ENCODE measurements around the gene ZMYND8. TPM values are rescaled to one million over a fixed set of nuclear protein-coding genes. Genes with fewer than 3 reads are reported as not detected.
"Not testable (repeated sequence)": the region's sequence is repeated elsewhere in the genome, so short reads cannot be mapped to it uniquely, and the experiment has no call there.

Gene ZMYND8
- total RNA-seq, 1 donor from 2014 or later, result 19.9 TPM

DNA sequence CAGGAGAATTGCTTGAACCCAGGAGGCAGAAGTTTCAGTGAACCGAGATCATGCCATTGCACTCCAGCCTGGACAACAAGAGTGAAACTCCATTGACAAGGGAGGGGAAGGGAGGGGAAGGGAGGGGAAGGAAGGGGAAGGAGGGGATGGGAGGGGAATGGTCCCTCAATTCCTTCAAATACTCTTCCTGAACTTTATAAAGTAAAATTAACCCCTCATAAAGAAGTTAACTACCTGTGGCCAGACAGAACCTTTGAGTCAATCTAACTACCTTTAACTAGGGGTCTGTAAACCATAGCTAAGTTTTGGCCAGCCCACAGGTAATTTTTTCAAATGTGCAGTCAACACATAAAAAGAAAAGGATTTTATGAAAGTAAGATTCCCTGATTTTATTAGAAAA is 131.0 kb downstream of the ZMYND8 start:
- no peak for DNase-seq (ENCODE audit: low read depth, low spot score)

DNA sequence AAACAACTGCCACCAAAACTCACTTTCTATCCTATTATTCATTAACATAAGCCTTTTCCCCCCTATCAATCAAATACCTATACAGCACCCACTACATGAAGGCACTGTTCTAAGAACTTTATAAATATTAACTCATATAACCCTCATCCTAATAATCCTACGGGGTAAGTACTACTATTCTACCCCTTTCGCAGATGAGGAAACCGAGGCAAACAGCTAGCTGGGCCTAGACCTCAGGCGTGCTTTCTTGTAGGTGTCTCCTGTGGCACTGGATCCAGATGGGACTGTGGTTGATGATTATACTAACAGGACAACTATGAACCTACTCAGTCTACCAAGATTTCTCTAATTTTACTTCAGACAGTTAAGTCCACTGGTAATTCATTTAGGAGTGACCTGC is 131.6 kb downstream of the ZMYND8 start:
- DNase-seq (ENCODE audit: low read depth, low spot score), result no peak

DNA sequence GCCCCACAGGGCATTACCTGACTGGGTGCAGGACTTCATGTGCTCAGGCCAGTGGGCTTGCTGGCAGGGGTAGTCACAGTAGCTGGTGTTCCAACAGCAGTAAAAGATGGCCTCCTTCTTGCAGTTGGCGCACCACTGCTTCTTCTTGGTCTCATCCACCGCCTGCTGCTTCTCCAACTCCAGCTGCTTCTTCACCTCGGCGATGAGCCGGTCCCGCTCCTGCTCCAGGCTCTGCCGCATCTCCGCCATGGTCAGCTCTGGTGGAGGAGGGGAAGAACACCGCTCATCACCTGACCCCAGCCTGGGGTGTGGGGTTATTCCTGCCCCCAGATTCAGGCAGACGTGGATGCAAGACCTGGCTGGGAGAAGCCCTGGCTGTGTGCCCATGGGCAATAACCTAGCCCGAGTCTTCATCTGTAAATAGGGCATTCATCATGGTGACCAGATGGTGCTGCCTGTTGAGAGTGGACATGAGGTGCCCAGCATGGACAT is 132.2 kb downstream of the ZMYND8 start:
- no peak for DNase-seq (ENCODE audit: low read depth, low spot score)

DNA sequence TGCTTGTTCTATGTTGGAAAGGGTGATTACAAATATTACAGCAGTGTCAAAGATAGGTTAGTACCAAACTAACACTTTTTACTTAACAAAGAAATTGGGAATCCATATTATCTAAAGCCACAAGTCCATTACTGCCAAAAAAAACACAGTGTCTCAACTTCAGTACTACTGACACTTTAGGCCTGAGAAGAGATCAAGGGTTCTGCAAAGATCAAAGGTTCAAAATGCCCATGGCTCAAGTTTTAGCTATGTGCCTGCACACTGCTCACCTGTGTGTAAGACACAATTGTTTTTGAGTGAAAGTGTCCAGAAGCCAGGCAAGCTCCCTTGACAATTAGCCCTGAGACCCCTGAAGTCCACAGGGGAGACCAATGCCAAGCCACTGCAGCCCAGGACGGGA is 132.6 kb downstream of the ZMYND8 start:
- no peak for DNase-seq (ENCODE audit: low read depth, low spot score)

DNA sequence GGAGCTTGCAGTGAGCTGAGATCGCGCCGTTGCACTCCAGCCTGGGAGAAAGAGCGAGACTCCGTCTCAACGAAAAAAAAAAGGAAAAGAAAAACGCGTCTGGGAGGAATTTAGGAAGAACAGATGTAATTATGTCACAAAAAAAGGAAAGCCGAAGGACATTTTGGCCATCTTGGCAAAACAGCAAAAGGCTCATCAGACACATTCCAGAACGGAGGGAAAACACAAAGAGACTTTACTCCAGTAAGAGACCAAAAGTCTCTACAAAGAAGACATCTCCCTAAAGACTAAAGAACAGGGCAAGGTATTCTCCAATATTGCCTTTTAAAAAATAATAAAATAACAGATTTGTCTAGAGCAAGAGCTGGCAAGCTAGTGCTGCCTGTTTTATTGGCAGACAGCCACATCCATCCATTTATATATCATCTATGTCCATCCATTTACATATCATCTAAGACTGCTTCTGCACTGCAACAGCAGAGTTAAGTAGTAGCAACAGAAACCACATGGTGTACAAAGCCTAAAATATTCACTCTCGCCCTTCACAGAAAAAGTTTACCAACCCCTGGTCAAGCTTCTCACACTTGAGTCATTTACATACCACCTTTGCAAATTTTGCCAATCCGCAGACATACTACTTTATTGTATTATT is 133.9 kb downstream of the ZMYND8 start:
- DNase-seq (ENCODE audit: low read depth, low spot score), result no peak

DNA sequence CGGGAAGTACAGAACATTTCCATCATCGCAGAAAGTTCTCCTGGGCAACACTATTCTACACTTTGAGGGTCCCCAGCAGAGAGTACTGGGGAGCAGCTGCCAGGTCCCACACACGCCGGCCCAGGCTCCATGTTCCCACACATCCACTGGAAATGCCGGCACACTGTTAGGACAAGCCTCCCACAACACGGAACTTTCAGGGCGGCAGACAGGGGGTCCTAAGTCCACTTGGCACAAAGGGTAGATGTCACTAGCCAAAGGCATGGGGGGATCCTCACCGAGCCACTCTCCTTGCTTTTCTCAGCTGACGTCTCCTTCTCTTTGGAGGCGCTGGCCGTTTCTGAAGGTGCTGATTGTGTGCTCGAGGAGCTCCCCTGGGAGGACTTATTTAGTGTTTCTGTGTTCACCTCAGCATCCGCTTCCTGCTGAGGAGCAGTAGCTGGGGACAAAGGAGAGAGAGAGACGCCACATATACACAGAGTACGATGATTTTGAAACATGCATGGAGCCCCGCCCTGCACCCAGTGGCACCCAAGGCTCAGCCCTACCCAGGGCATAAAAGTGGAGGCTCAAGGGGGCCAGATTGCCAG is 135.4 kb downstream of the ZMYND8 start:
- no peak for DNase-seq (ENCODE audit: low read depth, low spot score)

DNA sequence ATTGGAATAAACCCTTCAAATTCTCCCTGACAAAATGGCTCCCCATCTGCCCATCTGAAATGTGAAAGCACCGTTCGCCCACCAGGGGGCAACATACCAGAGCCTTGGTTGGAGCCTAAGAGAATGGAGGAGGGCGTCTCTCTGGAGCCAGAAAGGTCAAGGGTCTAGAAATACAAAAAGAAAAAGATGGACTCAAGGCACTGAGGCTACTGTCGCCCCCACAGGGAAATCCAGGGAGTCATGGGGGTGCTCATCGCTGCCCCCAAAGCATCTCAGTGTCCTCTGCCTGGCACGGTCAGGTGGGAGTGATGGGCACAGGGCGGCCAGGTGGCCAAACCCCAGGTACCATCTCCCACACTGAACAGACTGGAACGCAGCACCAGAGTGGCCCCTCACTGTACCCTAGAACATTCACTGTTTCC is 136.3 kb downstream of the ZMYND8 start:
- no peak for DNase-seq (ENCODE audit: low read depth, low spot score)

DNA sequence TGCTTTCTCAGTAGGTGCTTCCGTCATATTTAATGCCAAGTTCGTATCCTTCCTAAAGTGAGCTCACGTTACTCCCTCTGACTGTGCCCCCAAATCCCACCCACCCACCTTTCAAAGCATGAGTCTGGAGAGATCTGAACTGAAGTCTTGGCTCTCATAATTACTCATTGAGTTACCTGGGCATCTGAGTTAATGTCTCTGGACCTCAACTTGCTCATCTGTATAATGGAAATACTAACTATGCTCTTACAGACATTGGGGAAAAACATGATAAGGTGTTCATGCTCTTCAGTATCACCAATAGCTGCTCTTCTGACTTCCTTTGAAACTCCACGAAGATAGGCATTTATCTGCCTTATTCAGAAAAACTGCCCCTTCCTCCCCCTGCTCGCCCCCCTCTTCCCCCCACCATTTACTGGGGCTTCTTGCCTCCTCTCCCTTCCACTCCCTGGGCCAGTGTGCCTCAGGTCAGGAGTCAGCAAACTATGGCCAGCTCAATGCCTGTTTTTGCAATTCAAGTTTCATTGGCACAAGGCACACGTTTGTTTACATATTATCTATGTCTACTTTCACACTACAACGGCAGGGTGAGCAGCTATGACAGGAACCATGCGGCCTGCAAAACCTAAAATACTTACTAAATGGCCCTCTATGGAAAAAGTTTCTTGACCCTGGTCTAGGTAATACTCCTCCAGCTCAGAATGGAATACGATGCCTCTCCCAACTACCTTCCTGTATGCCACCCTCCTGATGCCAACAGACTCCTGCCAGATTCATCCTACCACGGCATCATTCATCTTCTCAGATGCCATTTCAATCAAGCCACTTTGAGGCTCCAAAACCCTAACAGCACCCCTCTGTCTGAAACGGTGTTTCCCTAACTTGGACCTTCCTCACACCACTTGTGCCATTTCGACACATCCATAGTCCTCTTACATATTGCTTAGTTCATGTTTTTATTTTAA is 138.7 kb downstream of the ZMYND8 start:
- DNase-seq (ENCODE audit: low read depth, low spot score), result no peak

DNA sequence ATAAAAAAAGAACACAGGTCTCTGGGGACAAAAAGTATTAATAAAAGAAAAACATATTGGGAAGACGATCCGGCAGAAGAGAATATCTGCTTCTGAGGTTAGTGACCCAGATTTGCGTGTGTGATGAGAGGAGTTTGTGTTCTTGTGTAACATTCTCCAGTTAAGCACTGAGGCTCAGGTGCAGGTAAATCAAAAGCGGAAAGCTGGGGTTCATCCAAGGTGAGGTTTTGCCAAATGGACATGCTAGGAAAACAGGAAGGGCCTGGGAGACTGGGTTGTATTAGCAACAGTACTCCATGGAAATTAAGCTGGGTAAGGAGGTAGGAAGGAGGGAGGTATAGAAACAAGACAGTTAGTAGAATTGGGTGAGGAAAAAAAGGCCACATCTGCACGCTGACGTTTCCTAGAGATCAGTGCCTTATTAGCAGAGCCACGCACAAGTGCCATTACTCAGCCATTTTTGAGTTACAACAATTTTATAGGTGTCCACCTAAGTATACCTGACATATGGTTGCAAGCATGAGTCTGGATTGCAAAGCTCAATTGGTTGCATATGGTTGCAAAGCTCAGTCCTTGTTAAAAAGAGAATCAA is 139.6 kb downstream of the ZMYND8 start:
- DNase-seq (ENCODE audit: low read depth, low spot score), result no peak

DNA sequence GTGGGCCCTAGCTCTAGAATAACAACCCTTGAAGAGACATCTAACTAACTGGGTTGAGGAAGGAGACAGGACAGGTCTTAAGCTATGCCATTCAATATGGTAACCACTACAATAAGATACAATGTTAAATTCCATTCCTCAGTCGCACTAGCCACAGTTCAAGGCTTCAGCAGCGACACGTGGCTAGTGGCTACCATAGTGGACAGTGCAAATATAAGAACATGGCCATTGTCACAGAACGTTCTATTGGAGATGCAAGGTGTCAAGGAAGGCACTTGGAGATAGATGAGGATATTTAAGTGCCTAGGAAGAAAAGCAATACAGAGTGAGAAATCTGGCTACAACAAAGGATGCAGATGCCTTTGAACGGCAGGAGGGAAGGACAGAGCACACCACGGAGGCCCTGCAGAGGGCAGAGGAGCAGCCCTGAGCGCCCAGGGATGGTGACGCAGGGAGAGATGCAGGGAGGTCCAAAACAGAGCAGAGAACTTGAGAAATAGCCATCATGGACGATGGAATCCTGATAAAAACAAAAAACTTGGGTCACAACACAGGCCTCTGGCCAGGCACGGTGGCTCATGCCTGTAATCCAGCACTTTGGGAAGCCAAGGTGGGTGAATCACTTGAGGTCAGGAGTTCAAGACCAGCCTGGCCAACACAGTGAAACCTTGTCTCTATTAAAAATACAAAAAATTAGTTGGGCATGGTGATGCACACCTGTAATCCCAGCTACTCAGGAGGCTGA is 140.7 kb downstream of the ZMYND8 start:
- no peak for DNase-seq (ENCODE audit: low read depth, low spot score)

DNA sequence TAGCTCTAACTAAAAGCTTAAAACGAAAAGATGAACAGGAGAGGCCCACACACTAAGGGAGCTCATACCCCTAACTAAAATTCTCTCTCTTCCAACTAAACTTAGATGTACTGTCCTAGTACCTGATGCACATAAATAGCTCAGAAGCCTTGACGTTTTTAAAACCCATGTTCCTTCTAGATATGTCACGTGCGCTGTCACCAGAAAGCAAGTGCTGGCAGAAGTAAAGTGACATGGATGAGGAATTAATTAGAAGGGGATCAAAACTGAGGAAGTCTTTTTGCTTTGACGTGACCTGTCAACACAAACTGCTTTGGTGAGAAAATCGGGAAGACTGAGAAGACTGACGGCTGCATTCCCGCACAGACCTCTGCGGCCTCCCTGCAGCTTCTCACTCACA is 142.5 kb downstream of the ZMYND8 start:
- DNase-seq (ENCODE audit: low read depth, low spot score), result no peak

DNA sequence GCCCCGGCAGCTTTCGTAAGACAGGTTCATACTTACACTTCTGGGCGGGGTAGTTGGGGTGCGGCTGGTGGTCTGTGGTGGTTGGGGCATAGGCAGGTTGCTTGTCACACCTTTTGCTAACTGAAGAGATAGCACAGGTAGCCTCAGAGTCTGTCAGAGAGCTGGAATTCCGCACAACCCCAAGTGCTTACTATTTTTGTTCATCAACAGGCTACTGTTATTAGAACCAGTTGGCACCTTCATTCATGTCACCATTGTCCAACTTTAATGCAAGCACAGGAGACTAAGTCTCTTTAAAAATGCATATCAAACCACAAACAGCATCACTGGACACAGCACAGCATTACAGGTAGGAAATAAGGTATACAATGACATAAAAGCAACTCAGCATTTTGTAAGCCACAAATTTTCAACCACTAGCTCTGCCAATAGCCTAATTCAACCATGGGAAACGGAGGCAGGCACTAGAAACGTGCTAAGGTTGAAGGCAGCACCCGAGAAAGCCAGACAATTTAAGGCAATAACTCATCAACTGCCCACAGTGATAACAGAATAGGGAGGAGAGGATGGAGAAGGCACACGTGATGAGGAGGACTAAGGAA is 143.8 kb downstream of the ZMYND8 start:
- DNase-seq (ENCODE audit: low read depth, low spot score), result no peak

DNA sequence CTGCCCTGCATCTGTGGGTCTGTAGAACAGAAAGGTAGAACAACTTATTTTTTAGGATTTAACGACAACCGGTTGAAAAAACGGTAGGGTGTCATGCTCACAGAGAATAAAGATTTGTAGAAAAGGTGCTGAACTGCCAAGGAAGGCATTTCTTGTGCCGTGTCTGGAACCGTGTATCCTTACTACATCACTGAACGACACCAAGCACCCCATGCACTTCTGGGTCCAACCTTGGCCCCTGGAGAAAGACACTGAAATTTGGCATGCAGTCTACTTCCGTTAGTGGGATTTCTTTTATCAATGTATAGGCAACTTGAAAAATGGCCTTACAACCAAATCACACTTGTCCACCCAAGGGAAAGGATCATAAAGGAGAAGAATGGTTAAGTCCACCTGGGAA is 145.5 kb downstream of the ZMYND8 start:
- DNase-seq (ENCODE audit: low read depth, low spot score), result no peak

DNA sequence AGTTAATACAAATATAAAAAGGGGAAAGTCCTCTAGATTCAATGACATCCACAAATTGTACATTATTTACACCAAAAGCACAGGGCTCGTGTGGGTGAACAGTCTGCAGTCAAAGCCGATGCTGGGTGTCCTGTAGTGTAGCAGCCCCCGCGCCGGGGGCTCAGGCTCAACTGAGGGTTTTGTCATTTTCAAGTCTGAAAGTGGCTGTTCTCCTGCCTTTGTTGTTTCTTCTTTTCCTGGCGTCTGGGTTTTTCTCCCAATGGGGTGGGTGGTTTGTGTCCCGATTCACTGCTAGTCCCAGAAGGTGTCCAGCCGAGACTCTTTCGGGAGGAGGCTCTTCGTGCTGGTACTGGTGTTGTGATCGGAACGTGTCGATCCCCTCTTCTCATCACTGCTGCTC is 146.0 kb downstream of the ZMYND8 start:
- no peak for DNase-seq (ENCODE audit: low read depth, low spot score)

DNA sequence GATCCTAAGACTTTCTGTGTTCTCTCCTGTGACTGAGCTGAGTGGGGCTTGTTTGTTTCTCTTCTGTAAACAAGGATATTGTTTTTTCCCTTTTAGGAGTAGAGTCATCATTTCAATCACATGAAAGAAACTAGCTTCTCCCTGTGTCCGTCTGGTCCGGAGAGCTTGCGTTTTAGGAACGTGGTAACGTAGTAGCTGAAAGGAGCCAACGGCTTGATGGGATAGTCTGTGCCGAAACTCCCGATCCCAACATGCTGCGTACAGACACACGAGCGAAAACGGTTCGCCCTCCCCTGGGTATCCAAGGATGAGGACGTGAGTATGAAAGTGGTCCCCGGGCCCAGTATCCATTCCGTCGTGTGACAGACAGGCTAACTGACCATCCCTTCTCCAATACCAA is 146.5 kb downstream of the ZMYND8 start:
- no peak for DNase-seq (ENCODE audit: low read depth, low spot score)

DNA sequence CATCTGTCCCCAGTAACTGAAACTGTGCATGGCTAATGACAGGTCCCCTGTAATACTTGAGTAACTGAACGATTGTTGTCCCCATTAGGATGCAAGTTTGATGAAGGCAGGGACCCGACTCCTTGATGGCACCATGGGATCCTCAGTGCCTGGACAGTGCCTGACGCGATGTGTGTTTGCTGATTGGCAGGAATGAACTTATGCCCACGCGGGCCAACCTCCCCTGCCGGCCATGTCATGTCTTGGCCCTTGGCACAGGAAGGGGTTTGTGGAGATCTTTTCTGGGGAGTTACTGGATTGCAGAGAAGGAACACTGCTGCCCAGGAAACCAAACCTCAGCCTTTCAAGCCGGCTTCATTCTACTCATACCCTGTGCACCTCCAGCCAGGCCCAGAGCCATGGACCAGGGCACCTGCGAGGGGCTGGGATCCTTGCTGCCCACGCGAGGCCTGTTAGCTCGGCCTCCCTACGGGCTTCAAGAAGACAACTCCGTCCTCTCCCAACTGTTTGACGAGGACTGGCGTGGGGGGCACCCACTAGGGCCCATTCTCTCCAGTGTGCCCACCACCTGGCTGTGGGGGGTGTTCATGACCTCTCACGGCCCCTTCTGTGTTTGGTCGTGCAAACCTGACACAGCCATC is 147.8 kb downstream of the ZMYND8 start:
- no peak for DNase-seq (ENCODE audit: low read depth, low spot score)

DNA sequence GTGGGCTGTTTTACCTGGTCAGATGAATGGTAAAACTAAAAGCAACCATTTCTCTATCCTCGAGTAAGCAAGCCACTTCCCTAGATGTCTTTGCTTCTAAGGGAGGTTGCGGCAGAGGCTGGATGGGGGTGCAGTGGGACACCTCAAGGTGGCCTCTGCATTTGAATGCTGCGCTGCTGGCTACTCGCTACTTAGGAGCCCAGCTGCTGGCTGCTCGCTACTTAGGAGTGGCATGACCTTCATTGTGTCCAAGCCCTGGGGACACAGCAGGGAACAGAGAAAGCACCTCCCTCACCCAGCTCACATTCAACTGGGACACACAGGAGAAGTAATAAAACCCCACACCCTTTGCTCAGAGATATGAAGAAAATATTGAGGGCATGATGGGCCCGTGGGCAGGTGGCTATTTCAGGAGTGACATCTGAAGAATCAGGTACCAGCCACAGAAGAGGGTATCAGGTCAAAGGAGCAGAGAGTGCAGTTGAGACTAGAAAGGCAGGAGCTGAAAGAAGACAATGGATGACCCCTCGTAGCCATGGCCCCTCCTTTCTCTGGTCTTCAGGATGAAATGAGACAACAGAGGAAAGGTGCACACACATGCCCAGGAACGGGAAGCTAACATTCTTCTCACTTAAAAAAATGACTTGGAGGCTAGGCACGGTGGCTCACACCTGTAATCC is 149.4 kb downstream of the ZMYND8 start:
- no peak for DNase-seq (ENCODE audit: low read depth, low spot score)

DNA sequence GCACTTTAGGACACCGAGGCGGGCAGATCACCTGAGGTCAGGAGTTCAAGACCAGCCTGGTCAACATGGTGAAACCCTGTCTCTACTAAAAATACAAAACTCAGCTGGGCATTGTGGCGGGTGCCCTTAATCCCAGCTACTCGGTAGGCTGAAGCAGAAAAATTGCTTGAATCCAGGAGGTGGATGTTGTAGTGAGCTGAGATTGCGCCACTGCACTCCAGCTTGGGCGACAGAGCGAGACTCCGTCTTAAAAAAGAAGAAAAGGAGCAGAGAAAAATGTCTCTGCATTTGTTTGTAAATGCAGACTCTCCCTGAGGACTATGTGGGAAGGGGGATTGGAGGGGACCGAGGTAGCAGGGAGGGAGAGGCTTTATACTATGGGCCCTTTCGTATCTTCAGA is 149.9 kb downstream of the ZMYND8 start:
- not testable (repeated sequence) for DNase-seq (ENCODE audit: low read depth, low spot score)

DNA sequence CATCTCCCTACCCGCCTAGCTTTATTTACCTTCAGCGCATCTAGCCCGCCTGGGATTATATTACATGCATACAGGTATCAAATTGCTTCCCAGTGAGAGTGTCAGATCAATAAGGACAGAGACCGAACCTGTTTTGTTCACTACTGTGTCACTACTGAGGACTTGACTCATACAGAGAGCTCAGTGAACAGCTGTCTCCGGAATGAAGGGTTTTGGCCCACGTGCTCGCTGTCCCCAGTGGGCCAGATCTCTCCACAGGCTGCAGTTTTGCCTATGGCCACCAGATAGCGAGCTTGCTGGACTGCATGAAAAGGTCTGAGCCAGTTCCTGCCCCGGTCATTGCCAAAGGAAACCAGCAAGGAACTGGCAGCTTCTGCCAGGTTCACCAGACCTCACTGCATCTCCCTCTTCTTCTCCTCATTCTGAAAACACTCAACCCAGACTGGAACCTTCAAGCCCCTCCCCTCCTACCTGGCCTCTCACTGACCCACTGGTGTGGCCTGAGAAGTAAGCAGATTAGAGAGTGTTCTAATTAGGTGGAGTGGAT is 150.8 kb downstream of the ZMYND8 start:
- DNase-seq (ENCODE audit: low read depth, low spot score), result peak; percentile 36

DNA sequence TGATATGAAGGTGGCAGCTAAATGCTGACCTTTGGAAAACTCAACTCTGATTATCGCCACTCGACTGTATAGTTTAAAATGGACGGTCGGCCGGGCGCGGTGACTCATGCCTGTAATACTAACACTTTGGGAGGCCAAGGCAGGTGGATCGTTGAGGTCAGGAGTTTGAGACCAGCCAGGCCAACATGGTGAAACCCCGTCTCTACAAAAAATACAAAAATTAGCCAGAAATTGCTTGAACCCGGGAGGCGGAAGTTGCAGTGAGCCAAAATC is 151.7 kb downstream of the ZMYND8 start:
- not testable (repeated sequence) for DNase-seq (ENCODE audit: low read depth, low spot score)
